ENCODE measurements around the gene TBC1D1. TPM values are rescaled to one million over a fixed set of nuclear protein-coding genes. Genes with fewer than 3 reads are reported as not detected.

Gene TBC1D1
- polyA plus RNA-seq, 1 donor (not counting 4 experiments of a cell fraction or from before 2014, with no cell fraction given): 32.5 TPM

DNA sequence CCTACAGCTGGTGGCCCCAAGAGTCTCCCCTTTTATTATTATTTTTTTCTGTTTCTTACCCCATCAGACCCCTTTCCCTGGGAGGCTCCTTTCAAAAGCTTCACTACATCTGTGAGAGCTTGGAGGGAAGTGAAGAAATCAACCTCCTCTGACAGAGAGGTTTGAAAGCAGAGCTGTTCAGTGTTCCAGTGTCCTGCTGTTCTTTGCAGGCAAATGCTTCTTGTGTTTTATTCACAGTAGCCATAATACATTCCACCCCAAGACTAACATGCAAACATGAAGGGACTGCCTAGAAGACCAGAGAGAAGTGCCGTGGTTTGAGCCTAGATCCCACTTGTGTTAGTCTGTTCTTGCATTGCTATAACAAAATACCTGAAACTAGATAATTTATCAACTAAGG is 261.4 kb downstream of the TBC1D1 start:
- Histone ChIP-seq H3K4me3 (ENCODE audit: control insufficient read depth in 2 of 3, extremely low read depth in 1 of 3, insufficient read depth in 2 of 3, low read depth in 1 of 3, low read length in 3 of 3) (no peak overlapping the region), H4K20me1 (ENCODE audit: control insufficient read depth, extremely low read depth, insufficient read depth, low read length) (no peaks in the 10 kb centered on the region), H3K9me1 (ENCODE audit: control insufficient read depth, extremely low read depth, insufficient read depth, low read length) (no peaks in the 10 kb centered on the region), H3K9me3 (ENCODE audit: control insufficient read depth, low read depth, low read length) (no peaks in the 10 kb centered on the region), H3K4me1 (ENCODE audit: control insufficient read depth, extremely low read depth, insufficient read depth, low read length) (peaks cover 24% of the 10 kb centered on the region), H3K27ac (ENCODE audit: control insufficient read depth, insufficient read depth, low read length) (no peak overlapping the region), H2AFZ (ENCODE audit: control insufficient read depth, low read length) (no peak overlapping the region), H3K4me2 (ENCODE audit: control insufficient read depth, extremely low read depth, insufficient read depth, low read depth, low read length) (no peak overlapping the region), H3K27me3 (ENCODE audit: control insufficient read depth, extremely low read depth, insufficient read depth, low read length) (no peaks in the 10 kb centered on the region), H3K36me3 (ENCODE audit: control insufficient read depth in 2 of 2, extremely low read depth in 1 of 2, insufficient read depth in 2 of 2, low read length in 2 of 2) (no peaks in the 10 kb centered on the region), H3K79me2 (ENCODE audit: control insufficient read depth, insufficient read depth, low read length) (no peaks in the 10 kb centered on the region), H3K9ac (ENCODE audit: control insufficient read depth, extremely low read depth, insufficient read depth, low read length) (no peak overlapping the region)
- DNase-seq (ENCODE audit: low read depth, low spot score) (no peak), FAIRE-seq (no peak)
- no peak for TF ChIP-seq EZH2 (IDR thresholded peaks at IDR 0.05; ENCODE audit: low read length)
- TF ChIP-seq, protein P1, sequence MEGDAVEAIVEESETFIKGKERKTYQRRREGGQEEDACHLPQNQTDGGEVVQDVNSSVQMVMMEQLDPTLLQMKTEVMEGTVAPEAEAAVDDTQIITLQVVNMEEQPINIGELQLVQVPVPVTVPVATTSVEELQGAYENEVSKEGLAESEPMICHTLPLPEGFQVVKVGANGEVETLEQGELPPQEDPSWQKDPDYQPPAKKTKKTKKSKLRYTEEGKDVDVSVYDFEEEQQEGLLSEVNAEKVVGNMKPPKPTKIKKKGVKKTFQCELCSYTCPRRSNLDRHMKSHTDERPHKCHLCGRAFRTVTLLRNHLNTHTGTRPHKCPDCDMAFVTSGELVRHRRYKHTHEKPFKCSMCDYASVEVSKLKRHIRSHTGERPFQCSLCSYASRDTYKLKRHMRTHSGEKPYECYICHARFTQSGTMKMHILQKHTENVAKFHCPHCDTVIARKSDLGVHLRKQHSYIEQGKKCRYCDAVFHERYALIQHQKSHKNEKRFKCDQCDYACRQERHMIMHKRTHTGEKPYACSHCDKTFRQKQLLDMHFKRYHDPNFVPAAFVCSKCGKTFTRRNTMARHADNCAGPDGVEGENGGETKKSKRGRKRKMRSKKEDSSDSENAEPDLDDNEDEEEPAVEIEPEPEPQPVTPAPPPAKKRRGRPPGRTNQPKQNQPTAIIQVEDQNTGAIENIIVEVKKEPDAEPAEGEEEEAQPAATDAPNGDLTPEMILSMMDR (optimal IDR thresholded peaks at IDR 0.05 in 1 of 3, IDR thresholded peaks at IDR 0.05 in 1 of 3, conservative IDR thresholded peaks at IDR 0.05 in 1 of 3; ENCODE audit: extremely low read depth in 1 of 3, insufficient read depth in 2 of 3, low read length in 3 of 3): no peak
- dilution Hi-C loops (cut with MboI; ENCODE audit: extremely low pct_ligation_motif_present, low sequenced_read_pairs): no loop called here

DNA sequence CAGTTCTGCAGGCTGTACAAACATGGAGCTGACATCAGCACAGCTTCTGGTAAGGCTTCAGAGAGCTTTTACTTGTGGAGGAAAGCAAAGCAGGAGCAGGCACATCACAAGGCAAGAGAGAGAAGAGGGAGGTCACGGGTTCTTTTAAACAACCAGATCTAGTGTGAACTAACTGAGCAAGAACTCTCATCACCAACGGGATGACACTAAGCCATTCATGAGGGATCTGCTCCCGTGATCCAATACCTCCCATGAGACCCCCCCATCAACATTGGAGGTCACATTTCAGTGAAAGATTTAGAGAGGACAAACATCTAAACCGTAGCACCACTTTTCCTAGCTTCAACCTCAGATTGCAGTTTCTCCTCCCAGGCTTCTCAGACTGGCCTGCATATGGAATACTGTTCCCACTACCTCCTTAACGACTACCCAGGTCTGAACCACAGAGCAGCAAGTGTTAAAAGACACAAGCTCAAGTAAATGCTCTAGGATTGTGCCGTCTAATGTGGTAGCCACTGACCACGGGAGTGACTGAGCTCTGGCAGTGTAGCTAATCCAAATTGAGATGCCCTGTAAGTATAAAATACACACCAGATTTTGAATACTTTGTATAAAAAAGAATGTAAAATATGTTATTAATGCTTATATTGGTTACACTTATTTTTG is 262.0 kb downstream of the TBC1D1 start:
- dilution Hi-C loops (cut with MboI; ENCODE audit: extremely low pct_ligation_motif_present, low sequenced_read_pairs): no loop called here
- DNase-seq (ENCODE audit: low read depth, low spot score): no peak
- Histone ChIP-seq H3K27me3 (ENCODE audit: control insufficient read depth, extremely low read depth, insufficient read depth, low read length) (no peaks in the 10 kb centered on the region), H2AFZ (ENCODE audit: control insufficient read depth, low read length) (no peak overlapping the region), H3K9me3 (ENCODE audit: control insufficient read depth, low read depth, low read length) (no peaks in the 10 kb centered on the region), H3K36me3 (ENCODE audit: control insufficient read depth in 2 of 2, extremely low read depth in 1 of 2, insufficient read depth in 2 of 2, low read length in 2 of 2) (no peaks in the 10 kb centered on the region), H4K20me1 (ENCODE audit: control insufficient read depth, extremely low read depth, insufficient read depth, low read length) (no peaks in the 10 kb centered on the region), H3K27ac (ENCODE audit: control insufficient read depth, insufficient read depth, low read length) (no peak overlapping the region), H3K9ac (ENCODE audit: control insufficient read depth, extremely low read depth, insufficient read depth, low read length) (no peak overlapping the region), H3K4me2 (ENCODE audit: control insufficient read depth, extremely low read depth, insufficient read depth, low read depth, low read length) (no peak overlapping the region), H3K79me2 (ENCODE audit: control insufficient read depth, insufficient read depth, low read length) (no peaks in the 10 kb centered on the region), H3K4me3 (ENCODE audit: control insufficient read depth in 2 of 3, extremely low read depth in 1 of 3, insufficient read depth in 2 of 3, low read depth in 1 of 3, low read length in 3 of 3) (no peak overlapping the region), H3K4me1 (ENCODE audit: control insufficient read depth, extremely low read depth, insufficient read depth, low read length) (peaks cover 29% of the 10 kb centered on the region), H3K9me1 (ENCODE audit: control insufficient read depth, extremely low read depth, insufficient read depth, low read length) (no peaks in the 10 kb centered on the region)
- FAIRE-seq: no peak
- TF ChIP-seq, protein P1 (optimal IDR thresholded peaks at IDR 0.05 in 1 of 3, IDR thresholded peaks at IDR 0.05 in 1 of 3, conservative IDR thresholded peaks at IDR 0.05 in 1 of 3; ENCODE audit: extremely low read depth in 1 of 3, insufficient read depth in 2 of 3, low read length in 3 of 3): no peak

Measured in keratinocyte (primary cell).